ENCODE measurements around the gene AKAP6. TPM values are rescaled to one million over a fixed set of nuclear protein-coding genes. Genes with fewer than 3 reads are reported as not detected.
A peak's percentile ranks its signal among the peaks of the same experiment; 100 is the strongest.

The AKAP6 gene
- total RNA-seq, 8 experiments from 2014 or later, result 0.76 to 92.9 (median 54.0) TPM

- Histone ChIP-seq H3K27ac (no peak overlapping the region), H3K4me3 (no peak overlapping the region), H3K4me1 (replicated peaks in 1 of 2) (peaks cover 17 to 23% of the 10 kb centered on the region in 2 donors)
- 80 to 100% (median 87%) methylated on average over 1 to 3 of the region's 3 CpGs; no CpG with 5 or more reads in 2 of the 10 experiments for WGBS, 10 experiments
- in situ Hi-C loops (cut with MboI; ENCODE audit: low pct_unique_long_range_greater_than_20kb in 2 of 9, low sequenced_read_pairs in 9 of 9, unreplicated experiment in 9 of 9), result no loop called here
- peak in 2 of 8 experiments; percentile 30 to 79 for ATAC-seq (replicated peaks in 6 of 8)
These were observed 353.1 kb downstream of the AKAP6 start for GRCh38 chr14:32682214-32682613.

GRCh38 chr14:32683679-32684078, 354.6 kb downstream of the AKAP6 start:
- peak in 1 of 8 experiments; percentile 71 for ATAC-seq (replicated peaks in 6 of 8)
- in situ Hi-C loops (cut with MboI; ENCODE audit: low pct_unique_long_range_greater_than_20kb in 2 of 9, low sequenced_read_pairs in 9 of 9, unreplicated experiment in 9 of 9), result no loop called here
- Histone ChIP-seq H3K4me3 (no peak overlapping the region), H3K27ac (no peak overlapping the region), H3K4me1 (replicated peaks in 1 of 2) (peaks cover 17 to 18% of the 10 kb centered on the region in 2 donors)
- 50 to 100% (median 80%) methylated on average over 1 of the region's 1 CpG; no CpG with 5 or more reads in 7 of the 10 experiments for WGBS, 10 experiments

GRCh38 chr14:32688941-32689340, 359.8 kb downstream of the AKAP6 start:
- 7 to 94% (median 44%) methylated on average over 1 to 2 of the region's 2 CpGs; no CpG with 5 or more reads in 1 of the 10 experiments for WGBS, 10 experiments
- H3K4me3 ChIP-seq, result no peak overlapping the region
- H3K4me1 ChIP-seq (replicated peaks in 1 of 2), result peaks cover 21% of the 10 kb centered on the region in 2 donors
- in situ Hi-C loops (cut with MboI; ENCODE audit: low pct_unique_long_range_greater_than_20kb in 2 of 9, low sequenced_read_pairs in 9 of 9, unreplicated experiment in 9 of 9), result no loop called here
- ATAC-seq (replicated peaks in 6 of 8), result no peak
- H3K27ac ChIP-seq, result no peak overlapping the region

DNA sequence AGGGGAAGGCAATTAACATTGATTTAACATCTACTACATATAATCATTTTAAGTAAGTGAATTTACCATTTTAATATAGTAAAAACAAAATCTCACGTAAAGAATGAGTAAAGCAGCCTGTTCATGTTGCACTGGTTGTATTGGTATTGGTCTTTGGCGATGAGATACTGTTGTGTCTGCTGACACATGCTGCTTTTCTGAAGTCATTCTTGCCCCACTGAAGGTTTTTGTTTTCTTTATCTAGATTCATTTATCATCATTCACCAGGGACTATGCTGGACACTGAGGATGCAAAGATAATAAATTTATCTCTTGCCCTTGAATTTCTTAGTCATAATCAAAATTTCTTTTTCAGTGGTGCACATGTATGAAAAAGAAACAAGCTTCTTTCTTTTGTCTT, 363.3 kb downstream of the AKAP6 start:
- Histone ChIP-seq H3K27ac (peak overlapping the region in 1 of 2 donors; percentile 61), H3K4me3 (no peak overlapping the region), H3K4me1 (replicated peaks in 1 of 2) (peaks cover 43 to 52% of the 10 kb centered on the region in 2 donors)
- in situ Hi-C loops (cut with MboI; ENCODE audit: low pct_unique_long_range_greater_than_20kb in 2 of 9, low sequenced_read_pairs in 9 of 9, unreplicated experiment in 9 of 9), result no loop called here
- ATAC-seq (replicated peaks in 6 of 8), result peak in 4 of 8 experiments; percentile 3 to 28 (median 10)
- 68 to 100% (median 82%) methylated on average over 1 to 2 of the region's 2 CpGs for WGBS, 10 experiments

DNA sequence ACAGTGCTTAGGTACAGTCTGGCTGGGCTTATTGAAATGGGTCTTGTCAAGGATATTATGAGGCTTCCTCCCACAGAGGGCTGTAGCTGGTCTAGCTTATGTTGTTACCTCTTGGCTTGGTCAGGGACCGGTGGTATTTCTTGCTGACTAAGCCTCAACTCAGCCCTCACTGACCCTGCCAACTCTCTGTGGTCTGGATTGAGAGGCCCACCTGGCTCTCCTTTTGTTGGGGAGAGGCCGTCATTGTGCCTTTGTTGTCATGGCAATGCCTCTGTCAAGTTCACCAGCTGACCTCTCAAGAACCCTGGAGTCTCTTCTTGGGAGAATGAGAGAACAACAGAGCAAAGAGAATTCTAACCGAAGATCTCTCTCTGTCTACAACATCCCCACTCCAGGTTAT, 364.0 kb downstream of the AKAP6 start:
- H3K4me3 ChIP-seq, result no peak overlapping the region
- peak in 5 of 8 experiments; percentile 90 to 96 (median 92) for ATAC-seq (replicated peaks in 6 of 8)
- WGBS, 10 experiments, result 0 to 72% (median 0%) methylated on average over 1 to 2 of the region's 3 CpGs; no CpG with 5 or more reads in 7 of the 10 experiments
- H3K27ac ChIP-seq, result peak overlapping the region; percentile 42 to 61
- in situ Hi-C loops (cut with MboI; ENCODE audit: low pct_unique_long_range_greater_than_20kb in 2 of 9, low sequenced_read_pairs in 9 of 9, unreplicated experiment in 9 of 9), result no loop called here
- peaks cover 43 to 52% of the 10 kb centered on the region in 2 donors for H3K4me1 ChIP-seq (replicated peaks in 1 of 2)

GRCh38 chr14:32694795-32695449, 365.8 kb downstream of the AKAP6 start:
- WGBS, 10 experiments, result 20 to 100% (median 76%) methylated on average over 1 to 3 of the region's 3 CpGs; no CpG with 5 or more reads in 1 of the 10 experiments
- in situ Hi-C loops (cut with MboI; ENCODE audit: low pct_unique_long_range_greater_than_20kb in 2 of 9, low sequenced_read_pairs in 9 of 9, unreplicated experiment in 9 of 9), result no loop called here

DNA sequence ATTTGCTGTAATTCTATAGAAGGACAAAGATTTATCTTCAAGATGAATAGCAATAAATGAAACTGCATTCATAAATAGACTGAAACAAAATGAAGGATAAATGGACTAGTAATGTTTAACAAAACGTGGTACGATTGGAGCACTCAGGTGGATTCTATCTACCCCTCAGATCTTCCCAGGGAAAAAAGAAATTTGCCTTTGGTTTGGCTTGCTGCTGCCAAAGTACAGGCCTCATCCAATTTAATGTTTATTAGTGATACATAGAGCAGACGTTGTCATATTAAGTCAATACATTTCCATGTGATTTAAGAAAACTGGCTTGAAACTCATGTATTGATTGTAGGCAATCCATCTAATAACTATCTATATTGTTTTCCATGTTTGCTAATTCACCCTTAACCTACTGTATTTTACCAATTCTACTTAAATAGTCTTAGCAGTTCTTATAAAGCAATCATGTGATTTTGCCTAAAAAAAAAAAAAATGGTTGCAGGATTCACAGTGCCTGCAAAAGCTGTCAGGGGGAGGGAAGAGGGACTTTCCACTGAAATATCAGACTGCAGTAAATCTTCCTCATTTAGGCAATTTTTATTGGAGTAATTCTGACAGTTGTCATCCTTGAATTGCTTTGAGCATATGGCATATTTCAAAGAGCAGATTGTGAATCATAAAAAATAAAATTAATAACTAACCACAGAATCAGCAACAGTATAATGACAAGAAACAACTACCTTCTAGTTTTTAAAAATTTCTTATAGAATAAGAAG, 367.4 kb downstream of the AKAP6 start:
- ATAC-seq (replicated peaks in 6 of 8), result peak in 2 of 8 experiments; percentile 19 to 22
- WGBS, 10 experiments, result 33 to 100% (median 85%) methylated on average over 1 to 3 of the region's 3 CpGs; no CpG with 5 or more reads in 1 of the 10 experiments
- in situ Hi-C loops (cut with MboI; ENCODE audit: low pct_unique_long_range_greater_than_20kb in 2 of 9, low sequenced_read_pairs in 9 of 9, unreplicated experiment in 9 of 9), result no loop called here
- Histone ChIP-seq H3K4me3 (no peak overlapping the region), H3K4me1 (replicated peaks in 1 of 2) (peaks cover 43 to 52% of the 10 kb centered on the region in 2 donors), H3K27ac (no peak overlapping the region)

More at GRCh38 chr14:32694795-32695449, 365.8 kb downstream of the AKAP6 start:
- no peak for ATAC-seq (replicated peaks in 6 of 8)
- Histone ChIP-seq H3K4me3 (no peak overlapping the region), H3K27ac (no peak overlapping the region), H3K4me1 (replicated peaks in 1 of 2) (peaks cover 43 to 52% of the 10 kb centered on the region in 2 donors)

DNA sequence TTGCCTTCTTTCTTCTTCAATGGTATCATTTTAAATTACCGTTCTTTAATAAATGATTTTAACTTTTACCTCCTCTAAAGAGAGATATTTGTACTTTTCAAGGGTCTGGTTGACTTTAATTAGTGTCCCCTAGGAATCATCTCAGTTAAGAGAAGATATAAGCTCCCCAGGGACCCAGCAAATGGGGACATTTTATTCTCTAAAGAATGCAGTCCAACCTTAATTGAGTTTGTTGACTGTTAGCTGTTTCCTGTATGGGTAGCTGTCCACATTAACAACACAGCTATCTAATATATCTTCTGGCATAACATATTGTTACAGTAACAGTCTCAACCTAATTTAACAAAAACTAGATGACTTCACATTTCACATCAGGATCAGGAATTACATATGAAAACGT, 368.0 kb downstream of the AKAP6 start:
- in situ Hi-C loops (cut with MboI; ENCODE audit: low pct_unique_long_range_greater_than_20kb in 2 of 9, low sequenced_read_pairs in 9 of 9, unreplicated experiment in 9 of 9), result no loop called here
- ATAC-seq (replicated peaks in 6 of 8), result no peak
- 65 to 100% (median 88%) methylated on average over 1 to 2 of the region's 2 CpGs; no CpG with 5 or more reads in 1 of the 10 experiments for WGBS, 10 experiments
- Histone ChIP-seq H3K4me3 (no peak overlapping the region), H3K27ac (no peak overlapping the region), H3K4me1 (replicated peaks in 1 of 2) (peaks cover 37 to 52% of the 10 kb centered on the region in 2 donors)

DNA sequence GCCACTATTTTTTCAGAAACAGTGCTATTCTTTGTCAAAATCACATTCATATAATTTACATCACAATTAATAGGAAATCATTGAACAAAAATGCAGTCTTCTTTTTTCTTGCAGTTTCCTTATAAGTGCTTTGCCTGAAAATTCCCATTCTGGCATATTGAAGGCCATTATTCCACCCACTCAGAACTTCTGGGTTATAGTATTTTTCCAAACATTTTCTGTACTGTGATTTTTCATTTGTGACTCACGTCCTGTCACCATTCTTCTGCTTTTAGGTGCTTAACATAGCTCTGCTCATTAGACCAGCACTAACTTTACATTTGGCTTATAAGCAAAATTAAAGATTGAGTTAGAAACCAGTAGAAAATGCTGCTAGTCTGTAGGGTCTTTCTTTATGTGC, 368.6 kb downstream of the AKAP6 start:
- WGBS, 10 experiments, result 0 to 100% (median 100%) methylated on average over 1 of the region's 1 CpG

GRCh38 chr14:32698831-32699230, 369.7 kb downstream of the AKAP6 start:
- Histone ChIP-seq H3K27ac (no peak overlapping the region), H3K4me1 (replicated peaks in 1 of 2) (peaks cover 33 to 50% of the 10 kb centered on the region in 2 donors), H3K4me3 (no peak overlapping the region)
- in situ Hi-C loops (cut with MboI; ENCODE audit: low pct_unique_long_range_greater_than_20kb in 2 of 9, low sequenced_read_pairs in 9 of 9, unreplicated experiment in 9 of 9), result no loop called here
- no peak for ATAC-seq (replicated peaks in 6 of 8)
- WGBS, 10 experiments, result 27 to 100% (median 81%) methylated on average over 1 to 2 of the region's 2 CpGs; no CpG with 5 or more reads in 4 of the 10 experiments

More for the DNA sequence above, 368.6 kb downstream of the AKAP6 start:
- Histone ChIP-seq H3K4me3 (no peak overlapping the region), H3K4me1 (replicated peaks in 1 of 2) (peaks cover 31 to 50% of the 10 kb centered on the region in 2 donors), H3K27ac (no peak overlapping the region)
- no peak for ATAC-seq (replicated peaks in 6 of 8)
- in situ Hi-C loops (cut with MboI; ENCODE audit: low pct_unique_long_range_greater_than_20kb in 2 of 9, low sequenced_read_pairs in 9 of 9, unreplicated experiment in 9 of 9), result no loop called here

GRCh38 chr14:32701475-32701874, 372.4 kb downstream of the AKAP6 start:
- WGBS, 10 experiments, result 56 to 100% (median 89%) methylated on average over 1 to 2 of the region's 2 CpGs
- ATAC-seq (replicated peaks in 6 of 8), result no peak
- H3K4me1 ChIP-seq (replicated peaks in 1 of 2), result peaks cover 23 to 29% of the 10 kb centered on the region in 2 donors
- peak overlapping the region in 1 of 2 donors; percentile 40 for H3K27ac ChIP-seq
- in situ Hi-C loops (cut with MboI; ENCODE audit: low pct_unique_long_range_greater_than_20kb in 2 of 9, low sequenced_read_pairs in 9 of 9, unreplicated experiment in 9 of 9), result loop anchor here in 3 of 9 experiments (25.0 kb wide), 1 partner anchor 1086 kb away; no protein-coding TSS in a partner anchor
- H3K4me3 ChIP-seq, result no peak overlapping the region

- peak overlapping the region; percentile 12 to 40 for H3K27ac ChIP-seq
- in situ Hi-C loops (cut with MboI; ENCODE audit: low pct_unique_long_range_greater_than_20kb in 2 of 9, low sequenced_read_pairs in 9 of 9, unreplicated experiment in 9 of 9), result loop anchor here in 3 of 9 experiments (25.0 kb wide), 1 partner anchor 1085 kb away; no protein-coding TSS in a partner anchor
- H3K4me3 ChIP-seq, result no peak overlapping the region
These were observed 373.0 kb downstream of the AKAP6 start for GRCh38 chr14:32702088-32702487.

GRCh38 chr14:32702562-32702961, 373.5 kb downstream of the AKAP6 start:
- Histone ChIP-seq H3K4me1 (replicated peaks in 1 of 2) (peaks cover 15 to 19% of the 10 kb centered on the region in 2 donors), H3K27ac (peak overlapping the region; percentile 12 to 22), H3K4me3 (no peak overlapping the region)
- in situ Hi-C loops (cut with MboI; ENCODE audit: low pct_unique_long_range_greater_than_20kb in 2 of 9, low sequenced_read_pairs in 9 of 9, unreplicated experiment in 9 of 9), result loop anchor here in 3 of 9 experiments (25.0 kb wide), 1 partner anchor 1085 kb away; no protein-coding TSS in a partner anchor
- 0 to 71% (median 24%) methylated on average over 2 to 8 of the region's 8 CpGs; no CpG with 5 or more reads in 2 of the 10 experiments for WGBS, 10 experiments
- peak in 7 of 8 experiments; percentile 93 to 100 (median 100) for ATAC-seq (replicated peaks in 6 of 8)

More at GRCh38 chr14:32702088-32702487, 373.0 kb downstream of the AKAP6 start:
- no peak for ATAC-seq (replicated peaks in 6 of 8)
- H3K4me1 ChIP-seq (replicated peaks in 1 of 2), result peaks cover 16 to 23% of the 10 kb centered on the region in 2 donors
